ENCODE measurements around the gene UNC13D. TPM values are rescaled to one million over a fixed set of nuclear protein-coding genes. Genes with fewer than 3 reads are reported as not detected.
"Not testable (repeated sequence)": the region's sequence is repeated elsewhere in the genome, so short reads cannot be mapped to it uniquely, and the experiment has no call there.

Gene UNC13D
- total and polyA plus RNA-seq, 5 donors from 2014 or later, result 41.6 to 149 (median 46.6) TPM

DNA sequence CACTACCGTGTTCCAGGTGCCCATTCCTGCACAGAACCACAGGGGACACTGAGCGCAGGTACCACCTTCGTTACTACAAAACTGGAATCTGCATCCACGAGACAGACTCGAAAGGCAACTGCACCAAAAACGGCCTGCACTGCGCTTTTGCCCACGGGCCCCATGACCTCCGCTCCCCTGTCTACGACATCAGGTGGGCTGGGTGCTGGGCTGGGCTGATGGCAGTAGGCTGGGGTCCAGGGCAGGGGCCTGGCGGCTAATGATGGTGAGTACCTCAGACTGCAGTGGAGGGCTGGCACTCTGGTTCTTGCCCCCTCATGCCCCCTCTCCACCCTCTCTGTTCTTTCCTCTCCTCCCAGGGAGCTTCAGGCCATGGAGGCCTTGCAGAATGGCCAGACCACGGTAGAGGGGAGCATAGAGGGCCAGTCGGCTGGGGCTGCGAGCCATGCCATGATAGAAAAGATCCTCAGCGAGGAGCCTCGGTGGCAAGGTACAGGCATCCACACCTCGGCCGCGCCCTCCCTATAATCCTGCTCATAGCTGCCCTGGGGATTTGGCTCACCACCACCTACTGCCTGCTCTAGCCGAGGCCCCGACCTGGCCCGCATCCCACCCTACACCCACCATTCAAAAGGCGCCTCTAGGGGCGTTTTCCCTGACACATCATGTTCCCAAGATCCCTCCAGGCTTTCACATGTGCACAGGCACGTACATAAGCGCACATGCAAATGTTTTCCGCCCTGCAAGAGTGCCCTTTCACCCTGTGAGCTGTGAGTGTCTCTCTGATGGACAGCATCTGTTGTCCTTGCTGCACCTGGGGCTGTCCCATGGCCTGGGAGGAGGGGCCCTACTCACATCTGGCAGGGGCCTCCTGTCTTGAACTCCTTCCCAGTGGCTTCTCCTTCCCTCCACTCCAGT, 31.8 kb downstream of the UNC13D start:
- H3K27ac Mint-ChIP-seq, result peak overlapping the region in 1 of 3 donors; percentile 43

DNA sequence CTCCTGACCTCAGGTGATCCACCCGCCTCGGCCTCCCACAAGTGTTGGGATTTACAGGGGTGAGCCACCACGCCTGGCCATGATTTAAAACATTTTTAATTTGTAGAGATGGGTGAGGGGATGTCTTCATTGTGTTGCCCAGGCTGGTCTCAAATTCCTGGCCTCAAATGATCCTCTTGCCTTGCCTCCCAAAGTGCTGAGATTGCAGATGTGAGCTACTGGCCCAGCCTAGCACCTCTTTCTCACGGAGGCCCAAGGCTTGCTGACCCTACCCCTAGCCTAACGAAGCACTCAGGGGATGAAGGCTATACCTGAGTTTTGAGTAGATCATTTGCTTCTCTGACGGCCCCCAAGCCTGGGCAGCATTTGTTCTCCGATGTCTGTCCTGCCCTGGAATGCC, 33.0 kb downstream of the UNC13D start:
- H3K4me1 Mint-ChIP-seq, result peaks cover 0 to 7% (median 0%) of the 10 kb centered on the region in 4 donors
- no peak overlapping the region for H3K4me3 Mint-ChIP-seq
- H3K9me3 ChIP-seq (ENCODE audit: control insufficient read depth in 2 of 2, low read length in 2 of 2), result no peaks in the 10 kb centered on the region
- no peaks in the 10 kb centered on the region for H3K27me3 ChIP-seq (ENCODE audit: control insufficient read depth, insufficient read depth, low read length)
- H3K36me3 ChIP-seq (ENCODE audit: control insufficient read depth, insufficient read depth, low read length), result peaks cover 50% of the 10 kb centered on the region
- no peaks in the 10 kb centered on the region for H3K4me1 ChIP-seq (ENCODE audit: control insufficient read depth, insufficient read depth, low read length, poor library complexity, severe bottlenecking)
- H3K4me3 ChIP-seq (ENCODE audit: low read depth, low read length), result no peak overlapping the region
- ATAC-seq (ENCODE audit: low read depth in 2 of 2) (no peak), DNase-seq (no peak)
- no peaks in the 10 kb centered on the region for H3K27me3 Mint-ChIP-seq
- no peak overlapping the region for H3K27ac ChIP-seq (ENCODE audit: insufficient read depth, low read length, poor library complexity, severe bottlenecking)
- H3K36me3 Mint-ChIP-seq, result no peaks in the 10 kb centered on the region
- no peak overlapping the region for H3K27ac Mint-ChIP-seq
- no peaks in the 10 kb centered on the region for H3K9me3 Mint-ChIP-seq

More for the DNA sequence above, 31.8 kb downstream of the UNC13D start:
- no peak overlapping the region for H3K27ac ChIP-seq (ENCODE audit: insufficient read depth, low read length, poor library complexity, severe bottlenecking)
- no peak for ATAC-seq (ENCODE audit: low read depth in 2 of 2)
- Mint-ChIP-seq H3K9me3 (no peaks in the 10 kb centered on the region), H3K4me1 (peaks cover 0 to 7% (median 0%) of the 10 kb centered on the region in 4 donors), H3K27me3 (no peaks in the 10 kb centered on the region), H3K4me3 (no peak overlapping the region), H3K36me3 (no peaks in the 10 kb centered on the region)
- H3K9me3 ChIP-seq (ENCODE audit: control insufficient read depth in 2 of 2, low read length in 2 of 2), result no peaks in the 10 kb centered on the region
- H3K4me3 ChIP-seq (ENCODE audit: low read depth, low read length), result no peak overlapping the region
- H3K27me3 ChIP-seq (ENCODE audit: control insufficient read depth, insufficient read depth, low read length), result no peaks in the 10 kb centered on the region
- no peak for DNase-seq
- H3K36me3 ChIP-seq (ENCODE audit: control insufficient read depth, insufficient read depth, low read length), result peaks cover 58% of the 10 kb centered on the region
- no peaks in the 10 kb centered on the region for H3K4me1 ChIP-seq (ENCODE audit: control insufficient read depth, insufficient read depth, low read length, poor library complexity, severe bottlenecking)

DNA sequence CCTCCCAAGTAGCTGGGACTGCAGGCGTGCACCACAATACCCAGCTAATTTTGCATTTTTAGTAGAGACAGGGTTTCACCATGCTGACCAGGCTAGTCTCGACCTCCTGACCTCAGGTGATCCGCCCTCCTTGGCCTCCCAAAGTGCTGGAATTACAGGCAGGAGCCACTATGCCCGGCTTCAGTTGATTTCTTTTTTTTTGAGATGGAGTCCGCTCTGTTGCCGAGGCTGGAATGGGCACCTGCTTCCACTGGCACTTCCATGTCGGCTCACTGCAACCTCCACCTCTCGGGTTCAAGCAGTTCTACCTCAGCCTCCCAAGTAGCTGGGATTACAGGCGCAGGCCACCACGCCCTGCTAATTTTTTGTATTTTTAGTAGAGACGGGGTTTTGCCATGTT, 33.4 kb downstream of the UNC13D start:
- H3K27me3 ChIP-seq (ENCODE audit: control insufficient read depth, insufficient read depth, low read length); H3K27ac ChIP-seq (ENCODE audit: insufficient read depth, low read length, poor library complexity, severe bottlenecking); H3K4me1 Mint-ChIP-seq; H3K4me3 ChIP-seq (ENCODE audit: low read depth, low read length); H3K9me3 Mint-ChIP-seq; H3K4me3 Mint-ChIP-seq; H3K36me3 Mint-ChIP-seq; H3K9me3 ChIP-seq (ENCODE audit: control insufficient read depth in 2 of 2, low read length in 2 of 2); H3K27ac Mint-ChIP-seq; H3K27me3 Mint-ChIP-seq; ATAC-seq (ENCODE audit: low read depth in 2 of 2); DNase-seq; H3K4me1 ChIP-seq (ENCODE audit: control insufficient read depth, insufficient read depth, low read length, poor library complexity, severe bottlenecking): not testable (repeated sequence)
- peaks cover 47% of the 10 kb centered on the region for H3K36me3 ChIP-seq (ENCODE audit: control insufficient read depth, insufficient read depth, low read length)

DNA sequence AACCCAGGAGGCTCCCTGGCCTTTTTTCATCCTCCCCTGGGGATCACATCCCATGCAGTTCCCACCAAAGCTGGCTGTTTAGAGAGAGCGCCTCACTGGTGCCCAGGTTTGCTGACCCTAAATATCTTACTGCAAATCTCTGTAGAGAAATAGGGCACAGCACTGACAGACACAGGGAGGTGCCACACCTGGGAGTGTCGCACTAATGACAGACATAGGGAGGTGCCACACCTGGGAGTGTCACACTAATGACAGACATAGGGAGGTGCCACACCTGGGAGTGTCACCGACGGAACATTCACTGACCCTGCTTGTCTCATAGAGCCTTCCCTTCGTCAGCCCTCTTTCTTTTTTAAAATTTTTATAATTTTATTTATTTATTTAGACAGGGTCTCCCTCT, 34.0 kb downstream of the UNC13D start:
- DNase-seq (no peak), ATAC-seq (ENCODE audit: low read depth in 2 of 2) (no peak)
- Mint-ChIP-seq H3K27me3 (no peaks in the 10 kb centered on the region), H3K4me1 (peaks cover 0 to 7% (median 2%) of the 10 kb centered on the region in 4 donors), H3K27ac (no peak overlapping the region), H3K36me3 (no peaks in the 10 kb centered on the region), H3K9me3 (no peaks in the 10 kb centered on the region), H3K4me3 (no peak overlapping the region)
- Histone ChIP-seq H3K4me1 (ENCODE audit: control insufficient read depth, insufficient read depth, low read length, poor library complexity, severe bottlenecking) (no peaks in the 10 kb centered on the region), H3K4me3 (ENCODE audit: low read depth, low read length) (no peak overlapping the region), H3K9me3 (ENCODE audit: control insufficient read depth in 2 of 2, low read length in 2 of 2) (no peaks in the 10 kb centered on the region), H3K27ac (ENCODE audit: insufficient read depth, low read length, poor library complexity, severe bottlenecking) (no peak overlapping the region), H3K36me3 (ENCODE audit: control insufficient read depth, insufficient read depth, low read length) (peaks cover 45% of the 10 kb centered on the region), H3K27me3 (ENCODE audit: control insufficient read depth, insufficient read depth, low read length) (no peaks in the 10 kb centered on the region)

DNA sequence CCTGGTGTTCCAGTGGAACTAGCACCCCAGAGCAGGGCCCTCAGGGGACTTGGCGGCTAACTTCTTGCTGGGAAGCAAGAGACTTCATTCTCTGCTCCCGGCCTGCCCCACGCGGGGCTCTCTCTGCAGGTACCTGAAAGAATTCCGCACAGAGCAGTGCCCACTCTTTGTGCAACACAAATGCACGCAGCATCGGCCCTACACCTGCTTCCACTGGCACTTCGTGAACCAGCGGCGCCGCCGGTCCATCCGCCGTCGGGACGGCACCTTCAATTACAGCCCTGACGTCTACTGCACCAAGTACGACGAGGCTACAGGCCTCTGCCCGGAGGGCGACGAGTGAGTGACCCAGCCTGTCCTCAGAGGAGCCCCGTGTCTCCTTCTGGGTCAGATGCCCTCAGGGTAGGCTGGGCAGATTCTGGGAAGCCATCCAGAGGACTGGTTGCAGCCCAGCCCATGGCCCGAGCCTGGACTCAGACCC, 34.5 kb downstream of the UNC13D start:
- no peaks in the 10 kb centered on the region for H3K36me3 Mint-ChIP-seq
- ATAC-seq (ENCODE audit: low read depth in 2 of 2) (peak in 1 of 2 donors; percentile 9), DNase-seq (no peak)
- H3K4me3 Mint-ChIP-seq, result no peak overlapping the region
- no peak overlapping the region for H3K27ac ChIP-seq (ENCODE audit: insufficient read depth, low read length, poor library complexity, severe bottlenecking)
- H3K9me3 ChIP-seq (ENCODE audit: control insufficient read depth in 2 of 2, low read length in 2 of 2), result no peaks in the 10 kb centered on the region
- H3K4me3 ChIP-seq (ENCODE audit: low read depth, low read length), result no peak overlapping the region
- peaks cover 0 to 7% (median 2%) of the 10 kb centered on the region in 4 donors for H3K4me1 Mint-ChIP-seq
- H3K36me3 ChIP-seq (ENCODE audit: control insufficient read depth, insufficient read depth, low read length), result peaks cover 39% of the 10 kb centered on the region
- H3K4me1 ChIP-seq (ENCODE audit: control insufficient read depth, insufficient read depth, low read length, poor library complexity, severe bottlenecking), result no peaks in the 10 kb centered on the region
- H3K9me3 Mint-ChIP-seq, result no peaks in the 10 kb centered on the region
- no peak overlapping the region for H3K27ac Mint-ChIP-seq
- H3K27me3 ChIP-seq (ENCODE audit: control insufficient read depth, insufficient read depth, low read length), result no peaks in the 10 kb centered on the region
- no peaks in the 10 kb centered on the region for H3K27me3 Mint-ChIP-seq

DNA sequence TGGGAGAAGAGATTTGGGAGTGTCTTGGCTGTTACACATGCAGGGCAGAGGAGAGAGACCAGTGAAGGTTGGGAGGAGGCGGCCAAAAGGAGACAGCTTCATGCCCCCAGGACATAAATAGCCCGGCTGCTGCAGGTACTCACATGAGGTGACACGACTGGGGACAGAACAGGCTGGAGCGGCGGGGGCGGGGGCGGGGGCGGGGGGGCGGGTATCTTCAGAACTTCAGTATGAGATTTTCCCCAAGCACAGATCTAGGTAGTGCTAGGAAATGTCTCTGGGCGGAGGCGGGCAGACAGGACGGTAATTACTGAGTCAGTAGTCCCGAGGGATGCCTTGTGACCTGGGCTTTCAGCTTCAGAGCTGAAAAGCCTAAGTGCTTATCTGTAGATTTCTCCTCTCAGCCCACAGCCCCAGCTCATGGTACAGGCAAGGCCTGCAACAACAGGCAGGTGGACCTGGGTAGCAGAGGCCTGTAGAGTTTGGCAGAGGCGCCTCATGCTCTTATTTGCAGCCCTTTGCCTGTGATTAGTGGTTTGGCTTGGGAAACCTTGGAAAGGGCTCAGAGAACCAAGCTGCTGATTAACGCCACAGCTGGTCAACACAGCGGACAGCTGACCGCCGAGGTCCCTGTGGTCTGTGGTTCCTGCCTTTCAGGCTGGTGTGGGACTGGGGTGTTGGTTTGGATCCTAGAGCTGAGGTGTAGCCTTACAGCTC, 35.1 kb downstream of the UNC13D start:
- Histone ChIP-seq H3K27ac (ENCODE audit: insufficient read depth, low read length, poor library complexity, severe bottlenecking) (no peak overlapping the region), H3K9me3 (ENCODE audit: control insufficient read depth in 2 of 2, low read length in 2 of 2) (no peaks in the 10 kb centered on the region), H3K4me1 (ENCODE audit: control insufficient read depth, insufficient read depth, low read length, poor library complexity, severe bottlenecking) (no peaks in the 10 kb centered on the region), H3K27me3 (ENCODE audit: control insufficient read depth, insufficient read depth, low read length) (no peaks in the 10 kb centered on the region), H3K36me3 (ENCODE audit: control insufficient read depth, insufficient read depth, low read length) (peaks cover 38% of the 10 kb centered on the region), H3K4me3 (ENCODE audit: low read depth, low read length) (no peak overlapping the region)
- DNase-seq (no peak), ATAC-seq (ENCODE audit: low read depth in 2 of 2) (peak in 1 of 2 donors; percentile 25)
- H3K36me3 Mint-ChIP-seq, result no peaks in the 10 kb centered on the region
- H3K4me3 Mint-ChIP-seq, result no peak overlapping the region
- peaks cover 0 to 8% (median 3%) of the 10 kb centered on the region in 4 donors for H3K4me1 Mint-ChIP-seq
- no peaks in the 10 kb centered on the region for H3K9me3 Mint-ChIP-seq
- H3K27ac Mint-ChIP-seq, result peak overlapping the region in 1 of 3 donors; percentile 33
- H3K27me3 Mint-ChIP-seq, result no peaks in the 10 kb centered on the region

DNA sequence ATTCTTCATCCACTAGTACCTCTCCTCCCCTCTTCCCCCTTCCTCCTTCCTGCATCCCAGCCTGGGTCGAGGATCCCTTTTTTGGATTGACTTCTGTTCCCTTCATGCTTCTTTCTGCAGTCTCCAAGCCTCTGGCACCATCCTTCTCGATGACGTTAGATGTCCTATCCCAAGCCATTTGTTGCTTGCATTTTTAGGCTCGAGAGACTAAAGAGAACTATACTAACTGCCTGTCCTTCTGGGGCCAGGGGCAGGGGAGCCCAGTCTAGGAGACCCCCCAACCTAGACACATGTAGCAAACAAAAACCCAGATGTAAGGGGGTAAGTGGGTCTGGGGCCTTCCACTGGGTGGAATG, 35.7 kb downstream of the UNC13D start:
- Mint-ChIP-seq H3K36me3 (peaks cover under 1% of the 10 kb centered on the region), H3K4me1 (peaks cover 2 to 13% (median 7%) of the 10 kb centered on the region in 4 donors), H3K4me3 (no peak overlapping the region), H3K9me3 (no peaks in the 10 kb centered on the region), H3K27me3 (no peaks in the 10 kb centered on the region), H3K27ac (peak overlapping the region in 1 of 3 donors; percentile 33)
- H3K36me3 ChIP-seq (ENCODE audit: control insufficient read depth, insufficient read depth, low read length), result peaks cover 33% of the 10 kb centered on the region
- H3K27me3 ChIP-seq (ENCODE audit: control insufficient read depth, insufficient read depth, low read length), result no peaks in the 10 kb centered on the region
- DNase-seq (no peak), ATAC-seq (ENCODE audit: low read depth in 2 of 2) (no peak)
- H3K9me3 ChIP-seq (ENCODE audit: control insufficient read depth in 2 of 2, low read length in 2 of 2), result no peaks in the 10 kb centered on the region
- H3K27ac ChIP-seq (ENCODE audit: insufficient read depth, low read length, poor library complexity, severe bottlenecking), result no peak overlapping the region
- H3K4me3 ChIP-seq (ENCODE audit: low read depth, low read length), result no peak overlapping the region
- no peaks in the 10 kb centered on the region for H3K4me1 ChIP-seq (ENCODE audit: control insufficient read depth, insufficient read depth, low read length, poor library complexity, severe bottlenecking)

Data from CD4-positive, CD25-positive, alpha-beta regulatory T cell (primary cell).